Activated CD4-positive, alpha-beta T cell treated with anti-CD3 and anti-CD28 coated beads, Interleukin-10, Interleukin-2, amounts not matched to agents 100 ng/mL and 50 ng/mL, durations not matched to agents 16 hours and 8 hours (primary cell): ENCODE data around the gene SYTL4.
"Not testable (repeated sequence)": the region's sequence is repeated elsewhere in the genome, so short reads cannot be mapped to it uniquely, and the experiment has no call there.

Source experiments
- DNase-seq: peaks from one replicate; pipeline ENCODE4 v3.0.0-alpha.2; 2020

Gene SYTL4

GRCh38 chrX:100731441-100732281 lies at the start of gene SYTL4:
Gene SYTL4 (minus strand): TSS chrX:100732121. CDS start chrX:100702037, 30,084 bp downstream.
- no peak for DNase-seq

GRCh38 chrX:100769439-100769838 lies 37.5 kb upstream of the SYTL4 start:
- DNase-seq, result not testable (repeated sequence)

GRCh38 chrX:100768679-100769338 lies 36.9 kb upstream of the SYTL4 start:
- DNase-seq, result peak; percentile 87

GRCh38 chrX:100750883-100751282 lies 19.0 kb upstream of the SYTL4 start:
- no peak for DNase-seq

GRCh38 chrX:100748108-100748507 lies 16.2 kb upstream of the SYTL4 start:
- no peak for DNase-seq

GRCh38 chrX:100747703-100748102 lies 15.8 kb upstream of the SYTL4 start:
- DNase-seq, result no peak

GRCh38 chrX:100747090-100747489 lies 15.2 kb upstream of the SYTL4 start:
- no peak for DNase-seq

- DNase-seq, result no peak
Measured at GRCh38 chrX:100745806-100746537, 14.1 kb upstream of the SYTL4 start.

- DNase-seq, result no peak
Measured at GRCh38 chrX:100745205-100745604, 13.3 kb upstream of the SYTL4 start.

- DNase-seq, result no peak
Measured at GRCh38 chrX:100743009-100743607, 11.2 kb upstream of the SYTL4 start.

GRCh38 chrX:100724006-100724405 lies 7.9 kb downstream of the SYTL4 start:
- not testable (repeated sequence) for DNase-seq

- DNase-seq, result no peak
Measured at GRCh38 chrX:100721328-100721727, 10.6 kb downstream of the SYTL4 start.

- DNase-seq, result no peak
Measured at GRCh38 chrX:100720301-100720700, 11.6 kb downstream of the SYTL4 start.

- DNase-seq, result no peak
Measured at GRCh38 chrX:100719139-100719538, 12.8 kb downstream of the SYTL4 start.

- DNase-seq, result no peak
Measured at GRCh38 chrX:100717363-100717762, 14.6 kb downstream of the SYTL4 start.

- no peak for DNase-seq
Measured at GRCh38 chrX:100710816-100711215, 21.1 kb downstream of the SYTL4 start.

GRCh38 chrX:100704581-100705203 lies 27.2 kb downstream of the SYTL4 start:
- no peak for DNase-seq

GRCh38 chrX:100700809-100701208 lies 31.1 kb downstream of the SYTL4 start:
- DNase-seq, result no peak

- no peak for DNase-seq
Measured at GRCh38 chrX:100698551-100698950, 33.4 kb downstream of the SYTL4 start.

GRCh38 chrX:100696699-100697351 lies 35.1 kb downstream of the SYTL4 start:
- DNase-seq, result no peak

- DNase-seq, result no peak
Measured at GRCh38 chrX:100695991-100696390, 35.9 kb downstream of the SYTL4 start.

GRCh38 chrX:100695302-100695701 lies 36.6 kb downstream of the SYTL4 start:
- no peak for DNase-seq
